Lower leg skin (tissue), 4 donors: Measurements from ENCODE around the gene CDC6. TPM values are rescaled to one million over a fixed set of nuclear protein-coding genes. Genes with fewer than 3 reads are reported as not detected.
A peak's percentile ranks its signal among the peaks of the same experiment; 100 is the strongest.

Experiments
- DNase-seq, 2 donors: peaks; one replicate each; pipeline ENCODE4 v3.0.0-alpha.2; 2019; ENCODE audit warnings: low spot score in 2 of 2
- H3K4me3 ChIP-seq: fragments of 200-600 bp; sonication (generic); 2 replicates; pipeline ENCODE4 v1.5.1; 2017; ENCODE audit warnings: mild to moderate bottlenecking, low read depth; ENCODE audit not compliant: poor library complexity, severe bottlenecking
- CTCF ChIP-seq, 3 donors: fragments of 450-650 bp; IDR thresholded peaks; one replicate each; pipeline ENCODE4 v1.5.1; 2016; ENCODE audit warnings: antibody characterized with exemption in 3 of 3, mild to moderate bottlenecking in 3 of 3, moderate library complexity in 2 of 3
- POLR2A ChIP-seq, 2 donors: fragments of 450-650 bp; IDR thresholded peaks; one replicate each; pipeline ENCODE4 v1.6.1; 2016 to 2017; ENCODE audit warnings: antibody characterized with exemption in 2 of 2, mild to moderate bottlenecking in 1 of 2, moderate library complexity in 1 of 2
- WGBS, 2 donors: methylation state at CpG; one replicate each; pipeline ENCODE4 v1.1.5; 2018; 5-methylcytosine and 5-hydroxymethylcytosine counted together
- intact Hi-C: fragments of 100-400 bp; cut with DNase I; formaldehyde crosslinking; loops from one replicate; pipeline ENCODE4 v1.15.0; 2023; ENCODE audit warnings: low total_unique reads
- total RNA-seq, 4 donors: library from RNA; depleted of rRNA; stranded (reverse); fragments of >200 nt; gene quantifications; one replicate each; pipeline ENCODE4 v1.1.0, GENCODE V29; 2016

Gene CDC6
- total RNA-seq, 4 donors from 2014 or later, result 0.42 to 1.6 (median 1.0) TPM

GRCh38 chr17:40348136-40348504 is 60.4 kb downstream of the CDC6 start:
- no peak overlapping the region for H3K4me3 ChIP-seq
- WGBS, 2 donors, result 27 to 52% methylated on average over 5 of the region's 5 CpGs
- intact Hi-C loops, result loop anchor here (10.0 kb wide), 1 partner anchor 233 kb away; no protein-coding TSS in a partner anchor
- no peak for DNase-seq
- TF ChIP-seq POLR2A (IDR thresholded peaks at IDR 0.05) (no peak), CTCF (IDR thresholded peaks at IDR 0.05) (no peak)

- intact Hi-C loops, result loop anchor here (10.0 kb wide), 1 partner anchor 234 kb away; no protein-coding TSS in a partner anchor
- WGBS, 2 donors, result 32 to 41% methylated on average over 13 of the region's 17 CpGs
- DNase-seq, result no peak
- TF ChIP-seq CTCF (IDR thresholded peaks at IDR 0.05) (no peak), POLR2A (IDR thresholded peaks at IDR 0.05) (no peak)
- H3K4me3 ChIP-seq, result no peak overlapping the region
Observed at GRCh38 chr17:40348562-40349476, 61.1 kb downstream of the CDC6 start.

- intact Hi-C loops, result loop anchor here (10.0 kb wide), 1 partner anchor 235 kb away; no protein-coding TSS in a partner anchor
- TF ChIP-seq CTCF (IDR thresholded peaks at IDR 0.05), result no peak
- TF ChIP-seq POLR2A (IDR thresholded peaks at IDR 0.05), result no peak
- H3K4me3 ChIP-seq, result no peak overlapping the region
- DNase-seq, result no peak
- WGBS, 2 donors, result 35 to 37% methylated on average over 10 of the region's 10 CpGs
Observed at GRCh38 chr17:40349477-40349894, 61.8 kb downstream of the CDC6 start.

- WGBS, 2 donors, result 21 to 27% methylated on average over 16 to 19 of the region's 19 CpGs
- TF ChIP-seq CTCF (IDR thresholded peaks at IDR 0.05) (no peak), POLR2A (IDR thresholded peaks at IDR 0.05) (no peak)
- intact Hi-C loops, result loop anchor here (10.0 kb wide), 3 partner anchors 145 to 235 kb away; no protein-coding TSS in a partner anchor
- DNase-seq, result peak in 1 of 2 donors; percentile 69
- H3K4me3 ChIP-seq, result no peak overlapping the region
Observed at GRCh38 chr17:40349895-40350688, 62.4 kb downstream of the CDC6 start.

GRCh38 chr17:40350689-40351358 is 63.1 kb downstream of the CDC6 start:
- 62 to 69% methylated on average over 17 of the region's 17 CpGs for WGBS, 2 donors
- no peak overlapping the region for H3K4me3 ChIP-seq
- no peak for TF ChIP-seq POLR2A (IDR thresholded peaks at IDR 0.05)
- TF ChIP-seq CTCF (IDR thresholded peaks at IDR 0.05), result no peak
- DNase-seq, result no peak
- intact Hi-C loops, result loop anchor here (10.0 kb wide), 2 partner anchors 146 to 204 kb away; no protein-coding TSS in a partner anchor
